Activated CD4-positive, alpha-beta T cell treated with anti-CD3 and anti-CD28 coated beads, Interleukin-2, amount 10 ng/mL, durations not matched to agents 24 days and 14 days (primary cell): ENCODE results near the gene IQCF6. TPM values are rescaled to one million over a fixed set of nuclear protein-coding genes. Genes with fewer than 3 reads are reported as not detected.
"Not testable (repeated sequence)": the region's sequence is repeated elsewhere in the genome, so short reads cannot be mapped to it uniquely, and the experiment has no call there.

ENCODE experiments used
- DNase-seq: peaks from one replicate; pipeline ENCODE4 v3.0.0; 2022
- H3K27ac Mint-ChIP-seq: one replicate; pipeline ENCODE4 v1.8.0; 2022; ENCODE audit warnings: mild to moderate bottlenecking, mixed read lengths
- H3K27me3 Mint-ChIP-seq: one replicate; pipeline ENCODE4 v1.8.0; 2022; ENCODE audit warnings: mixed read lengths
- H3K36me3 Mint-ChIP-seq: one replicate; pipeline ENCODE4 v1.8.0; 2022; ENCODE audit warnings: low read depth, mild to moderate bottlenecking, mixed read lengths
- H3K4me1 Mint-ChIP-seq: one replicate; pipeline ENCODE4 v1.8.0; 2021; ENCODE audit warnings: mixed read lengths
- H3K4me3 Mint-ChIP-seq: one replicate; pipeline ENCODE4 v1.8.0; 2022; ENCODE audit warnings: mild to moderate bottlenecking, moderate library complexity, mixed read lengths
- H3K9me3 Mint-ChIP-seq: one replicate; pipeline ENCODE4 v1.8.0; 2021; ENCODE audit warnings: mixed read lengths
- intact Hi-C: fragments of 100-400 bp; cut with micrococcal nuclease; formaldehyde crosslinking; loops from one replicate; pipeline ENCODE4 v1.15.1; 2023
- total RNA-seq: library from RNA; stranded (reverse); gene quantifications from 2 replicates; pipeline ENCODE4 v1.2.3, GENCODE V29; 2022

Gene IQCF6
- total RNA-seq, 1 donor from 2014 or later = not detected

- Mint-ChIP-seq H3K9me3 (no peaks in the 10 kb centered on the region), H3K27ac (no peak overlapping the region), H3K4me1 (peaks cover 33% of the 10 kb centered on the region), H3K4me3 (no peak overlapping the region), H3K36me3 (no peaks in the 10 kb centered on the region), H3K27me3 (peaks cover 9% of the 10 kb centered on the region)
- DNase-seq = peak; percentile 70
- intact Hi-C loops = loop anchor here (10.0 kb wide), 1 partner anchor 412 kb away; the partner anchor contains the start of gene MANF
Observed at GRCh38 chr3:51796854-51797253, 17.8 kb upstream of the IQCF6 start.

- H3K27me3 Mint-ChIP-seq = peaks cover 9% of the 10 kb centered on the region
- H3K9me3 Mint-ChIP-seq = no peaks in the 10 kb centered on the region
- H3K36me3 Mint-ChIP-seq = no peaks in the 10 kb centered on the region
- H3K4me3 Mint-ChIP-seq = no peak overlapping the region
- intact Hi-C loops = loop anchor here (10.0 kb wide), 1 partner anchor 409 kb away; the partner anchor contains the start of gene MANF
- H3K27ac Mint-ChIP-seq = no peak overlapping the region
- no peak for DNase-seq
- peaks cover 33% of the 10 kb centered on the region for H3K4me1 Mint-ChIP-seq
Observed at GRCh38 chr3:51794206-51794605, 15.2 kb upstream of the IQCF6 start.

GRCh38 chr3:51792206-51792605 is 13.2 kb upstream of the IQCF6 start:
- peaks cover 21% of the 10 kb centered on the region for H3K4me1 Mint-ChIP-seq
- DNase-seq = no peak
- peaks cover 9% of the 10 kb centered on the region for H3K27me3 Mint-ChIP-seq
- no peaks in the 10 kb centered on the region for H3K36me3 Mint-ChIP-seq
- no peaks in the 10 kb centered on the region for H3K9me3 Mint-ChIP-seq
- intact Hi-C loops = loop anchor here (10.0 kb wide), 1 partner anchor 407 kb away; the partner anchor contains the start of gene MANF
- no peak overlapping the region for H3K27ac Mint-ChIP-seq
- H3K4me3 Mint-ChIP-seq = no peak overlapping the region

GRCh38 chr3:51789437-51789836 is 10.4 kb upstream of the IQCF6 start:
- Mint-ChIP-seq H3K36me3 (no peaks in the 10 kb centered on the region), H3K4me3 (no peak overlapping the region), H3K27ac (no peak overlapping the region), H3K9me3 (no peaks in the 10 kb centered on the region), H3K27me3 (peaks cover 16% of the 10 kb centered on the region), H3K4me1 (peaks cover 10% of the 10 kb centered on the region)
- DNase-seq = peak; percentile 47
- intact Hi-C loops = no loop called here

GRCh38 chr3:51787576-51787975 is 8.5 kb upstream of the IQCF6 start:
- intact Hi-C loops, H3K36me3 Mint-ChIP-seq, DNase-seq, H3K27ac Mint-ChIP-seq, H3K9me3 Mint-ChIP-seq, H3K4me3 Mint-ChIP-seq: not testable (repeated sequence)
- Mint-ChIP-seq H3K27me3 (peaks cover 22% of the 10 kb centered on the region), H3K4me1 (peaks cover 10% of the 10 kb centered on the region)

GRCh38 chr3:51786267-51786666 is 7.2 kb upstream of the IQCF6 start:
- Mint-ChIP-seq H3K27ac (no peak overlapping the region), H3K27me3 (peaks cover 24% of the 10 kb centered on the region), H3K36me3 (no peaks in the 10 kb centered on the region), H3K4me1 (peaks cover 10% of the 10 kb centered on the region), H3K4me3 (no peak overlapping the region), H3K9me3 (no peaks in the 10 kb centered on the region)
- DNase-seq = no peak
- intact Hi-C loops = no loop called here

- DNase-seq = no peak
- intact Hi-C loops = no loop called here
- H3K36me3 Mint-ChIP-seq = no peaks in the 10 kb centered on the region
- H3K4me3 Mint-ChIP-seq = no peak overlapping the region
- no peaks in the 10 kb centered on the region for H3K9me3 Mint-ChIP-seq
- peaks cover 12% of the 10 kb centered on the region for H3K27me3 Mint-ChIP-seq
- no peak overlapping the region for H3K27ac Mint-ChIP-seq
- no peaks in the 10 kb centered on the region for H3K4me1 Mint-ChIP-seq
Observed at GRCh38 chr3:51778554-51778953, 483 bp downstream of the IQCF6 start.

GRCh38 chr3:51777985-51778384 is 1.1 kb downstream of the IQCF6 start:
- Mint-ChIP-seq H3K27ac (no peak overlapping the region), H3K36me3 (no peaks in the 10 kb centered on the region), H3K4me3 (no peak overlapping the region), H3K27me3 (peaks cover 14% of the 10 kb centered on the region), H3K4me1 (no peaks in the 10 kb centered on the region), H3K9me3 (no peaks in the 10 kb centered on the region)
- intact Hi-C loops = no loop called here
- DNase-seq = no peak

- Mint-ChIP-seq H3K27ac (no peak overlapping the region), H3K4me3 (no peak overlapping the region), H3K27me3 (peaks cover 28% of the 10 kb centered on the region), H3K4me1 (no peaks in the 10 kb centered on the region), H3K36me3 (peaks cover 2% of the 10 kb centered on the region), H3K9me3 (peaks cover 8% of the 10 kb centered on the region)
- intact Hi-C loops = no loop called here
- DNase-seq = no peak
Observed at GRCh38 chr3:51773529-51774056, 5.4 kb downstream of the IQCF6 start.

GRCh38 chr3:51759203-51759602 is 19.8 kb downstream of the IQCF6 start:
- intact Hi-C loops = no loop called here
- H3K36me3 Mint-ChIP-seq = no peaks in the 10 kb centered on the region

GRCh38 chr3:51753763-51754750 is 25.0 kb downstream of the IQCF6 start:
- H3K36me3 Mint-ChIP-seq, H3K4me3 Mint-ChIP-seq, H3K27ac Mint-ChIP-seq, intact Hi-C loops: not testable (repeated sequence)
- peaks cover 17% of the 10 kb centered on the region for H3K9me3 Mint-ChIP-seq
- peaks cover 15% of the 10 kb centered on the region for H3K4me1 Mint-ChIP-seq
- peaks cover 18% of the 10 kb centered on the region for H3K27me3 Mint-ChIP-seq
- peak; percentile 33 for DNase-seq

More at GRCh38 chr3:51759203-51759602, 19.8 kb downstream of the IQCF6 start:
- Mint-ChIP-seq H3K27ac (no peak overlapping the region), H3K9me3 (peaks cover 27% of the 10 kb centered on the region), H3K4me1 (no peaks in the 10 kb centered on the region), H3K4me3 (no peak overlapping the region), H3K27me3 (peaks cover 15% of the 10 kb centered on the region)
- peak; percentile 2 for DNase-seq

GRCh38 chr3:51751287-51751686 is 27.8 kb downstream of the IQCF6 start:
- Mint-ChIP-seq H3K36me3 (peaks cover 2% of the 10 kb centered on the region), H3K4me3 (no peak overlapping the region), H3K4me1 (peaks cover 15% of the 10 kb centered on the region), H3K27ac (no peak overlapping the region), H3K9me3 (peaks cover 14% of the 10 kb centered on the region), H3K27me3 (peaks cover 9% of the 10 kb centered on the region)
- peak; percentile 52 for DNase-seq
- intact Hi-C loops = no loop called here

GRCh38 chr3:51750878-51751277 is 28.2 kb downstream of the IQCF6 start:
- peaks cover 2% of the 10 kb centered on the region for H3K36me3 Mint-ChIP-seq
- H3K4me3 Mint-ChIP-seq = no peak overlapping the region
- H3K27ac Mint-ChIP-seq = no peak overlapping the region
- intact Hi-C loops = no loop called here
- H3K4me1 Mint-ChIP-seq = peaks cover 15% of the 10 kb centered on the region
- DNase-seq = no peak
- H3K9me3 Mint-ChIP-seq = peaks cover 10% of the 10 kb centered on the region
- H3K27me3 Mint-ChIP-seq = peaks cover 8% of the 10 kb centered on the region

- H3K4me3 Mint-ChIP-seq = no peak overlapping the region
- no peak for DNase-seq
- H3K27ac Mint-ChIP-seq = no peak overlapping the region
- H3K4me1 Mint-ChIP-seq = peaks cover 15% of the 10 kb centered on the region
- peaks cover 2% of the 10 kb centered on the region for H3K36me3 Mint-ChIP-seq
- peaks cover 3% of the 10 kb centered on the region for H3K27me3 Mint-ChIP-seq
- H3K9me3 Mint-ChIP-seq = peaks cover 3% of the 10 kb centered on the region
- intact Hi-C loops = loop anchor here (1.0 kb wide), 1 partner anchor 14 kb away; no protein-coding TSS in a partner anchor
Observed at GRCh38 chr3:51748327-51748726, 30.7 kb downstream of the IQCF6 start.
